DMS53 treated with DMSO at 0.1 percent for 48 hours (cell line): ENCODE data around the gene CLDN9.

ENCODE experiments used
- DNase-seq: peaks from one replicate; lab custom pipeline; 2025; ENCODE audit not compliant: unreplicated experiment; lab: John Stamatoyannopoulos, UW

CLDN9 gene

GRCh38 chr16:3017794-3018506, 5.2 kb downstream of the CLDN9 start, which contains the start of gene CLDN6:
Gene CLDN6, minus strand, starts transcription at chr16:3018183. Its CDS starts 2,162 bp downstream, at chr16:3016021.
- no peak for DNase-seq

- DNase-seq, result no peak
These were observed 7.0 kb downstream of the CLDN9 start for GRCh38 chr16:3019594-3020246.

- peak; percentile 45 for DNase-seq
These were observed 7.5 kb downstream of the CLDN9 start, which contains the start of gene TNFRSF12A for GRCh38 chr16:3020247-3020603. Gene TNFRSF12A, plus strand, starts transcription at chr16:3020368. Its CDS starts 30 bp downstream, at chr16:3020398.

GRCh38 chr16:3020604-3021448, 8.1 kb downstream of the CLDN9 start:
- DNase-seq, result no peak

GRCh38 chr16:3021449-3022207, 8.9 kb downstream of the CLDN9 start:
- peak; percentile 39 for DNase-seq

DNA sequence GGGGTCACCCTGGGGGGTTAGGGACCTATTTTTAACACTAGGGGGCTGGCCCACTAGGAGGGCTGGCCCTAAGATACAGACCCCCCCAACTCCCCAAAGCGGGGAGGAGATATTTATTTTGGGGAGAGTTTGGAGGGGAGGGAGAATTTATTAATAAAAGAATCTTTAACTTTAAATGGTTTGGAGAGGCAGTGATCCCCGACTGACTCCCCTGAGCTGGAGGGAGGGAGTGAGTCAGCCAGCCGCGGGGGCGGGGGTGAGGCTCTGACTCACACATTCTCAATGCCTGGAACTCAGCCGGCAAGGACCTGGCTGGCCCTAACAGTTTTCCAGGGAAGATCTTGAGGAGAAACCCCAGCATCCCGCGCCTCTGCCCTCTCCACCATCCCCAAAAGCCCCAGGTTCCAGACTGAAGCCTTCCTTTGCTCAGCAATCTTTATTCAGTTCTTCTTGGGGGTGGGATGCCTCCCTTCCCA, 9.5 kb downstream of the CLDN9 start:
- peak; percentile 48 for DNase-seq

DNA sequence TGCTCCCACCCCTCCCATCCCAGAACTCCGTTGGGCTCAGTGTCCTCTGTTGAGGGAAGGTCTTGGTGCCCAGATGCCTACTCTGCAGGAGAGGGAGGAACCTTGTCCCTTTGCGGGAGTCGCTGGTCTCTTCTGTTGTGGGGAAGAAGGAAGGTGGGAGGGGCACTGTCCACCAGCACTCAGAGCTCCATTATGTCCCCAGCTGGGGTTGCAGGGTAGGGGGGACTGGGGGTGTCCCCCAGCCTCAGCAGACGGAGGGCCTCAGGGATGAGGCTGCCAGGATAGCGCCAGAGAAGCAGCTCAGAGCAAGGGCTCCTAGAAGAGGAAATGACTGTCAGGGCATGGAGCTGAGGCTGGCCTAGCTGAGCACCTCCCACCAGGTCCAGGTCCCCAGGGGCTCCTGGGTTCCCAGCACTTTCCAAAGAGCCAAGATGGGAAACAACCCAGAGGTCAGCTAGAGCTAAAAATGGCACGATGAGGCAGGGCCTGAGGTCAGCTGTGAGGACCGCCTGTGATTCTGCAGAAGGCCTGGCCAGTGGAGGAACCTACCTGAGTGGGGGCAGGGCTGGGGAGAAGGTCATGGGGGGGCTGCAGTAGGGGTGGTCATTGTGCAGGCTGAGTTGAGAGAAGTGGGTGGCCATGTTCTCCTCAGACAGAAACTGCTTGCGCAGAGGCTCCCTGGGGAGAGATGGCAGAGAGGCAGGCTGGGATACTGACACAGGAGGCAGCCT, 10.1 kb downstream of the CLDN9 start:
- no peak for DNase-seq

DNA sequence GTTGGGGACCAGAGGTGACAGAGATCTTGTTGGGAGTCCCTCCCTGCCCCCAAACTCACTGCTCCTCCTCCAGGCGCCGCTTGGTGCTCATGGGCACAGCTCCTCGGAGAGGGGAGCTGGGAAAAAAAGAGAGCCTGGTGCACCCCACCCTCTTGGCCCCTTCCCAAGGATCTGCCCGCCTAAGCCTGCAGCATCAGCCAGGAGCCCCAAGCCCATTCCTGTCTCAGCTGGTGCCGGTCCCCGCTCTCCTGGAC, 10.6 kb downstream of the CLDN9 start:
- DNase-seq, result no peak

GRCh38 chr16:3023669-3024478, 11.2 kb downstream of the CLDN9 start, which contains the start of the genes HCFC1R1 and THOC6:
Gene HCFC1R1, minus strand, starts transcription at chr16:3023942. Its CDS starts 1 bp downstream, at chr16:3023941.
Gene THOC6, plus strand, starts transcription at chr16:3024035. Its CDS starts 292 bp downstream, at chr16:3024327.
- DNase-seq, result peak; percentile 90

- DNase-seq, result no peak
These were observed 12.6 kb downstream of the CLDN9 start for GRCh38 chr16:3025032-3026002.

- DNase-seq, result no peak
These were observed 13.3 kb downstream of the CLDN9 start for GRCh38 chr16:3026003-3026378.

GRCh38 chr16:3026609-3027488, 14.1 kb downstream of the CLDN9 start:
- DNase-seq, result no peak

DNA sequence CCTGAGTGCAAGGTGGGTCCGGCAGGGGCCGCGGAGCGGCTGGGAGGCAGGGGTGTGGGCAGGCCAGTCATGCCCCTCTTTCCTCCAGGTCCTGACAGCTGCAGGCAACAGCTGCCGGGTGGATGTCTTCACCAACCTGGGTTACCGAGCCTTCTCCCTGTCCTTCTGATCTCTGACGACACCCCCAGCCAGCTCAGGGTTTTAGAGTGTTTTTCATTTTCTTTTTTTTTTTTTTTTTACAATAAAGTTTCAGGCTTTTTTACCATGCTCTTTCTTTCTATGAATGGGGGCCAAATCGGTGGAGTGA, 14.7 kb downstream of the CLDN9 start:
- no peak for DNase-seq

- peak; percentile 53 for DNase-seq
These were observed 15.4 kb downstream of the CLDN9 start for GRCh38 chr16:3027983-3028715.

- no peak for DNase-seq
These were observed 16.1 kb downstream of the CLDN9 start for GRCh38 chr16:3028716-3029319.

DNA sequence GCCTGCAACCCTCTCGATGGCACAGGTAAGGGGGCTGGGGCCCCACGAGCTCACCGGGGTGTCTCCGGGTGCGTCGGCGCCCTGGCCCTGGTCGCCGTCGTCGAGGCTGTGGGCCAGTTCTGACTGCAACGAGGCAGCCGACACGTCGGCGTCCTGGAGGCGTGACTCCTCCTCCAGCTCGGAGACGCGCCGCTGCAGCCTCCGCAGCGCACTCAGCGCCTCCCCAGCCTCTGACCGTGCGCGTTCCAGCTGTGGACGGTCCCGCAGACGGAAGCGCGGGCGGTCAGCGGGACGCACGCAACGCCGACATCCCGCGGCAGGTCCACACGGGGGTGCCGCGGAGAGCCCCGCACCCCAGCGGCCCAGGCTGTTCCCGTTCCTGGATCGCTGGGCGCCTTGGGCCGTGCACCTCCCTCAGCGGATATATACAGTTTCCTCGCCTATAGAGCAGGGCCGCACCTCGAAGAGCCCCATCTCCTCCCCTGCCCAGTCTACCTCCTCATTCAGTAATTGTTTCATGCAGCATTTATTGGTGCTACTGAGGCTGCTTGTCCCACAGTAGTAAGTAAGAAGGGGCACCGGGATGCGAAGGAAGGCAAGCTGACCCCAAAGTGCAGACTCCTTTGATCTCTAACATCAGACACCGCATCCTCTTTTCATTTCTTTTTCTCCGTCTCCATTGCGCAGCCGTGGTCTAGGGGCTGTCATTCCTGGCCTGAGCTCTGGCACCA, 16.9 kb downstream of the CLDN9 start:
- DNase-seq, result no peak
